ENCODE data around the gene PLPP4. TPM values are rescaled to one million over a fixed set of nuclear protein-coding genes. Genes with fewer than 3 reads are reported as not detected.

The PLPP4 gene
- total and polyA plus RNA-seq, 2 donors (not counting 3 experiments of a cell fraction or from before 2014, with no cell fraction given): 15.5 to 36.4 TPM

- Histone ChIP-seq H2AFZ (ENCODE audit: low read depth, low read length) (peak overlapping the region; percentile 66), H3K27me3 (ENCODE audit: control insufficient read depth in 2 of 2, insufficient read depth in 2 of 2, low read length in 2 of 2) (no peaks in the 10 kb centered on the region), H3K9me3 (replicated peaks; ENCODE audit: control insufficient read depth, insufficient read depth, low read length) (no peaks in the 10 kb centered on the region), H3K4me3 (replicated peaks in 1 of 3; ENCODE audit: insufficient read depth in 1 of 3, low read depth in 1 of 3, low read length in 3 of 3) (no peak overlapping the region), H3K9me1 (replicated peaks; ENCODE audit: control insufficient read depth, extremely low read depth, insufficient read depth, low read length) (no peaks in the 10 kb centered on the region), H3K27ac (ENCODE audit: insufficient read depth, low read depth, low read length) (peak overlapping the region; percentile 37), H3K4me2 (ENCODE audit: insufficient read depth, low read length) (no peak overlapping the region), H4K20me1 (replicated peaks; ENCODE audit: control insufficient read depth, extremely low read depth, insufficient read depth, low read length) (no peaks in the 10 kb centered on the region), H3K36me3 (ENCODE audit: control insufficient read depth in 2 of 2, extremely low read depth in 1 of 2, insufficient read depth in 2 of 2, low read length in 2 of 2) (no peaks in the 10 kb centered on the region), H3K79me2 (ENCODE audit: control insufficient read depth, insufficient read depth, low read length) (no peaks in the 10 kb centered on the region), H3K9ac (replicated peaks; ENCODE audit: extremely low read depth, insufficient read depth, low read length) (peak overlapping the region; percentile 21), H3K4me1 (ENCODE audit: control insufficient read depth, extremely low read depth, insufficient read depth, low read length) (peaks cover 8% of the 10 kb centered on the region)
- dilution Hi-C loops (cut with MboI; ENCODE audit: extremely low pct_ligation_motif_present, low sequenced_read_pairs) (no loop called here), intact Hi-C loops (cut with micrococcal nuclease) (loop anchor here (2.0 kb wide), 1 partner anchor 21 kb away; no protein-coding TSS in a partner anchor)
- DNase-seq (ENCODE audit: low read depth, low spot score) (peak; percentile 40), FAIRE-seq (peak; percentile 80)
- TF ChIP-seq MYC (IDR thresholded peaks at IDR 0.05; ENCODE audit: low read depth, low read length): no peak
- TF ChIP-seq FOS (IDR thresholded peaks at IDR 0.05; ENCODE audit: borderline replicate concordance, insufficient read depth, low read length): peak; percentile 87
- TF ChIP-seq POLR2AphosphoS5 (IDR thresholded peaks at IDR 0.05; ENCODE audit: insufficient read depth, low read depth, low read length): peak; percentile 31
- peak; percentile 28 for TF ChIP-seq JUN (IDR thresholded peaks at IDR 0.05; ENCODE audit: borderline replicate concordance, insufficient read depth, insufficient read length, low read depth)
- peak; percentile 93 for TF ChIP-seq GATA2 (IDR thresholded peaks at IDR 0.05; ENCODE audit: insufficient read depth, insufficient read length, low read depth, low read length)
- ChIA-PET POLR2A (no interaction called here), CTCF (interaction anchor here (0.6 to 1.2 kb wide), 4 partner anchors 10 to 252 kb away, joined by 3 read pairs; no protein-coding TSS in a partner anchor)
- no TSS peak for BruUV-seq (replicated peaks)
Measured at GRCh38 chr10:120415709-120416330, 41.2 kb upstream of the PLPP4 start.

GRCh38 chr10:120420421-120420820 is 36.6 kb upstream of the PLPP4 start:
- dilution Hi-C loops (cut with MboI; ENCODE audit: extremely low pct_ligation_motif_present, low sequenced_read_pairs): no loop called here
- H3K4me3 ChIP-seq (replicated peaks in 1 of 3; ENCODE audit: insufficient read depth in 1 of 3, low read depth in 1 of 3, low read length in 3 of 3): no peak overlapping the region
- ChIA-PET CTCF (interaction anchor here (0.7 kb wide), 1 partner anchor 19 kb away, joined by 3 read pairs; no protein-coding TSS in a partner anchor), POLR2A (no interaction called here)
- no peak for FAIRE-seq
- no peaks in the 10 kb centered on the region for H3K79me2 ChIP-seq (ENCODE audit: control insufficient read depth, insufficient read depth, low read length)
- BruUV-seq (replicated peaks): no TSS peak
- H3K9ac ChIP-seq (replicated peaks; ENCODE audit: extremely low read depth, insufficient read depth, low read length): no peak overlapping the region
- H2AFZ ChIP-seq (ENCODE audit: low read depth, low read length): peak overlapping the region; percentile 9
- H3K9me3 ChIP-seq (replicated peaks; ENCODE audit: control insufficient read depth, insufficient read depth, low read length): no peaks in the 10 kb centered on the region
- no peak overlapping the region for H3K4me2 ChIP-seq (ENCODE audit: insufficient read depth, low read length)
- TF ChIP-seq, protein P1, sequence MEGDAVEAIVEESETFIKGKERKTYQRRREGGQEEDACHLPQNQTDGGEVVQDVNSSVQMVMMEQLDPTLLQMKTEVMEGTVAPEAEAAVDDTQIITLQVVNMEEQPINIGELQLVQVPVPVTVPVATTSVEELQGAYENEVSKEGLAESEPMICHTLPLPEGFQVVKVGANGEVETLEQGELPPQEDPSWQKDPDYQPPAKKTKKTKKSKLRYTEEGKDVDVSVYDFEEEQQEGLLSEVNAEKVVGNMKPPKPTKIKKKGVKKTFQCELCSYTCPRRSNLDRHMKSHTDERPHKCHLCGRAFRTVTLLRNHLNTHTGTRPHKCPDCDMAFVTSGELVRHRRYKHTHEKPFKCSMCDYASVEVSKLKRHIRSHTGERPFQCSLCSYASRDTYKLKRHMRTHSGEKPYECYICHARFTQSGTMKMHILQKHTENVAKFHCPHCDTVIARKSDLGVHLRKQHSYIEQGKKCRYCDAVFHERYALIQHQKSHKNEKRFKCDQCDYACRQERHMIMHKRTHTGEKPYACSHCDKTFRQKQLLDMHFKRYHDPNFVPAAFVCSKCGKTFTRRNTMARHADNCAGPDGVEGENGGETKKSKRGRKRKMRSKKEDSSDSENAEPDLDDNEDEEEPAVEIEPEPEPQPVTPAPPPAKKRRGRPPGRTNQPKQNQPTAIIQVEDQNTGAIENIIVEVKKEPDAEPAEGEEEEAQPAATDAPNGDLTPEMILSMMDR (IDR thresholded peaks at IDR 0.05; ENCODE audit: extremely low read depth in 1 of 2, insufficient read depth in 1 of 2, low read depth in 1 of 2, low read length in 2 of 2): no peak
- no peaks in the 10 kb centered on the region for H3K36me3 ChIP-seq (ENCODE audit: control insufficient read depth in 2 of 2, extremely low read depth in 1 of 2, insufficient read depth in 2 of 2, low read length in 2 of 2)
- no peak for DNase-seq (ENCODE audit: low read depth, low spot score)
- no peaks in the 10 kb centered on the region for H3K27me3 ChIP-seq (ENCODE audit: control insufficient read depth in 2 of 2, insufficient read depth in 2 of 2, low read length in 2 of 2)
- peaks cover 32% of the 10 kb centered on the region for H3K4me1 ChIP-seq (ENCODE audit: control insufficient read depth, extremely low read depth, insufficient read depth, low read length)
- no peaks in the 10 kb centered on the region for H3K9me1 ChIP-seq (replicated peaks; ENCODE audit: control insufficient read depth, extremely low read depth, insufficient read depth, low read length)
- no peak overlapping the region for H3K27ac ChIP-seq (ENCODE audit: insufficient read depth, low read depth, low read length)
- intact Hi-C loops (cut with micrococcal nuclease): no loop called here
- H4K20me1 ChIP-seq (replicated peaks; ENCODE audit: control insufficient read depth, extremely low read depth, insufficient read depth, low read length): no peaks in the 10 kb centered on the region
